Erythroblast (primary cell): ENCODE data around the gene NRG2.

Source experiments
- GATA1 ChIP-seq: IDR thresholded peaks from 2 replicates; pipeline ENCODE4 v1.6.1; 2011; ENCODE audit warnings: low read depth, mild to moderate bottlenecking, control low read depth, low read length, moderate library complexity
- POLR2A ChIP-seq: IDR thresholded peaks from 2 replicates; pipeline ENCODE4 v1.6.1; 2011; ENCODE audit warnings: mild to moderate bottlenecking, low read length

DNA sequence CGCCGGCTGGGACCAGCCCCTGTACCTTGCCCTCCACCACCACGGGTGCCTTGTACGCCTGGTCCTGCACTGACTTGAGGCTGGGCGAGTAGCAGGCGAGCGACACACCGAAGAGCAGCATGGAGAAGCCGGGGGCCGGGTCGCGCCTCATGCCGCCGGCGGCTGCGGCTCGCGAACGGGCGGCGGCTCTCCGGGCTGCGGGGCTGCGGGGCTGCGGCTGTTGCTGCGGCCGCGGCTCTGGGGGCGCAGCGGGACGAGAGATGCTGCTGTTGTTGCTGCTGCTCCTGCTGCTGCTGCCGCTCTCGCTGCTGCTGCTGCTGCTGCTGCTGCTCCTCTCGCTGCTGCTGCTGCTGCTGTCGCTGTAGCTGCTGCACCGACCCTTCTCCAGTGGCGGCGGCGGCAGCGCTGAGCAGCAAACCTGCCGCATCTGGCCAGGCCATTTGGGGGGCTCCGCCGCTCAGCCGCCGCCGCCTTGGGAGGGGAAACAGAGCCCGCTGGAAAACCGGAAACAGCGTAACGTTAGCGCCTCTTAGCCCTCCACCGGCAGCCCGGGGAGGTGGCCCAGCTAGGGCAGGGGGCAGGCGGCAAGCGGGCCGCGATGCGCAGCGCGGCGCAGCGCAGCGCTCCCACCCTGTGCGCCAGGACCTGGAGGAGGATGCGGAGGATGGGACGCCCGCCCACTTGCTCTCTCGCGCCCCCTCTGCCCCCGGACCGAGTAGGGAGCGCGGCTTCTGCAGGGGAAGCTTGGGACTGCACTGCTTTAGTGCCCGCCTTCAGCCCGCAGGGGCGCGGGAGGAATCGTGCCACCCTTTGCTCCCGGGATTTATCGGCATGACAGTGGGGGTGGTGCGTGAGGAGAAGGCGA, at the start of gene NRG2:
- no peak for TF ChIP-seq POLR2A
- no peak for TF ChIP-seq GATA1
